Measurements from ENCODE around the gene ECM1.

The ECM1 gene

DNA sequence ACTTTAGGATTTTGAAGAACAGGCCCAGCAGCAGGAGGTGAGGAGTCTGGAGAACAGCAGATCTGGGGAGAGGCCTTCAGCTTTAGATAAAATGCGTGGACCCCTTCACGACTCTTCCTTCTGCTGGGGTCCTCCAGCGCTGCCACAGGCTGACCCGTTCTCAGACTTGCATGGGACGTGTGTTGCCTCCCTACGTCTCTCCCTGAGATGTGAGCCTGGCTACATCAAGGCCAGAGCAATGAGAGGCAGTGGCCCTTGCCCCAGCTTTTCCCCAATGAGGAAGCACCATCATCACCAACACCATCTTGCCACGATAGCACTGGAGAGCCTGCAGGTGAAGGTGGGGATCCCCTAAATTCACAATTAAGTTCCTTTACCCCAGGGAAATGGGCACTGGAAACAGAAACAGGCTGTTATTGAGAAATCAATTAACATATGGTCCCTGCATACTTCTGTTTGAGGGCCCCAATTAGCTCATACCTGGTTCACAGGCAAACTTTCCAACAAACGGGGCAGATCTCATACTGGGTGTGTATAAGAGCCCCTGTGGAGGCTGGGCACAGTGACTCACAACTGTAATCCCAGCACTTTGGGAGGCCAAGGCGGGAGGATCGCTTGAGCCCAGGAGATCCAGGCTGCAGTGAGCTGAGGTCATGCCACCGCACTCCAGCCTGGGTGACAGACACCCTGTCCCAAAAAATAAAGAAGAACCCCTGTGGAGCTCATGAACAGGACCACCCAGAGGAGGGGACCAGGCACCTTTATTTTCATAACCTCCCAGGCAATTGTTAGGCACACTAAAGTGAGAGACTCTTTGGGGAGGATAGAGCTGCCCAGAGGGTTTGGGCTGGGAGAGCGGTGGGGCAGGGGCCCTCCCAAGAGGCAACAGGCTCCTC is 29.2 kb downstream of the ECM1 start:
- DNase-seq (ENCODE audit: low read depth) = no peak
- TF ChIP-seq, protein P1, sequence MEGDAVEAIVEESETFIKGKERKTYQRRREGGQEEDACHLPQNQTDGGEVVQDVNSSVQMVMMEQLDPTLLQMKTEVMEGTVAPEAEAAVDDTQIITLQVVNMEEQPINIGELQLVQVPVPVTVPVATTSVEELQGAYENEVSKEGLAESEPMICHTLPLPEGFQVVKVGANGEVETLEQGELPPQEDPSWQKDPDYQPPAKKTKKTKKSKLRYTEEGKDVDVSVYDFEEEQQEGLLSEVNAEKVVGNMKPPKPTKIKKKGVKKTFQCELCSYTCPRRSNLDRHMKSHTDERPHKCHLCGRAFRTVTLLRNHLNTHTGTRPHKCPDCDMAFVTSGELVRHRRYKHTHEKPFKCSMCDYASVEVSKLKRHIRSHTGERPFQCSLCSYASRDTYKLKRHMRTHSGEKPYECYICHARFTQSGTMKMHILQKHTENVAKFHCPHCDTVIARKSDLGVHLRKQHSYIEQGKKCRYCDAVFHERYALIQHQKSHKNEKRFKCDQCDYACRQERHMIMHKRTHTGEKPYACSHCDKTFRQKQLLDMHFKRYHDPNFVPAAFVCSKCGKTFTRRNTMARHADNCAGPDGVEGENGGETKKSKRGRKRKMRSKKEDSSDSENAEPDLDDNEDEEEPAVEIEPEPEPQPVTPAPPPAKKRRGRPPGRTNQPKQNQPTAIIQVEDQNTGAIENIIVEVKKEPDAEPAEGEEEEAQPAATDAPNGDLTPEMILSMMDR (IDR thresholded peaks at IDR 0.05; ENCODE audit: control insufficient read depth, insufficient read depth, low read depth, low read length, missing control alignments) = no peak

DNA sequence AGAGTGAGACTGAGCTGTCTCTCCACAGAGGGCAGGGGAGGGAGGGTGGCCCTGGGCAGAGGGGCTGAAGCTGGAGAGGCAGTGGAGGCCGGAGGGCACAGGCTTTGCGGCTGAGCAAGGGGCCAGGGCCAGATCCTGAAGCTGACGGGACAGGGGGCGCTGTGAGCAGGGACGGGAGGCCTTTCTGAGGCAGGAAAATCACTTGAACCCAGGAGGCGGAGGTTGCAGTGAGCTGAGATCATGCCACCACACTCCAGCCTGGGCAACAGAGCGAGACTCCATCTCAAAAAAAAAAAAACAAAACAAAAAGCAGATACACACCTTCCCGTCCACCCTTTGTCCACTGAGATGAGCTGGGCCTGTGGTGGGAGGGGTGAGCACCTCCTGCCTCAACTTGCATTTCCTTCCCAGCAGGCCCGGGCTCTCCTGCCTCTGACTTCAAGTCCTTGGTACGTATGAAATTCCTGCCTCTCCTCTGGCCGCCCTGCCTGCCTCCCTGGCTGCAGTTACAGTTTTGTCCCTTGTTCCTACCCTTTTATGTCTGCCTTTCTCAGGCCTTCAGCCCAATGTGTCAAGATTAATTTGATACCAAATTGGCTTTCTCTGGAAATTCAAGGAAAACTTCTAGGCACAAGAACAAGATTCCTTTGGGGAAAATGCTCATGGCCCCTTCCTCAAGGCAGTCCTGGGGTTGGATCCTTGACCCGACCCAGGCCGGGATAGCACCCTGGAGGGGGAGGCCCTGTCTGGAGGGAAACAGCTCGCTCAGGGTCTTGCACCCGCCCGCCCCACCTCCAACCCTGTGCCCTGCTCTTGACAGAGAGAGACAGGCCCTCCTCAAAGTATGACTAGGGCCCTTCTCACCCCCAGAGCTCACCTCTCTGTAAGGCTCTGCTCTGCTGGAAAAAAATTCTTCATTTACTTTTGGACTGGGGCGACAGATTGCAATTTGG is 30.1 kb downstream of the ECM1 start:
- TF ChIP-seq, protein P1 (IDR thresholded peaks at IDR 0.05; ENCODE audit: control insufficient read depth, insufficient read depth, low read depth, low read length, missing control alignments) = peak; percentile 18
- no peak overlapping the region for H3K4me3 ChIP-seq (ENCODE audit: control insufficient read depth, low read depth, low read length)
- DNase-seq (ENCODE audit: low read depth) = no peak

More for the DNA sequence above, 29.2 kb downstream of the ECM1 start:
- no peak overlapping the region for H3K4me3 ChIP-seq (ENCODE audit: control insufficient read depth, low read depth, low read length)

DNA sequence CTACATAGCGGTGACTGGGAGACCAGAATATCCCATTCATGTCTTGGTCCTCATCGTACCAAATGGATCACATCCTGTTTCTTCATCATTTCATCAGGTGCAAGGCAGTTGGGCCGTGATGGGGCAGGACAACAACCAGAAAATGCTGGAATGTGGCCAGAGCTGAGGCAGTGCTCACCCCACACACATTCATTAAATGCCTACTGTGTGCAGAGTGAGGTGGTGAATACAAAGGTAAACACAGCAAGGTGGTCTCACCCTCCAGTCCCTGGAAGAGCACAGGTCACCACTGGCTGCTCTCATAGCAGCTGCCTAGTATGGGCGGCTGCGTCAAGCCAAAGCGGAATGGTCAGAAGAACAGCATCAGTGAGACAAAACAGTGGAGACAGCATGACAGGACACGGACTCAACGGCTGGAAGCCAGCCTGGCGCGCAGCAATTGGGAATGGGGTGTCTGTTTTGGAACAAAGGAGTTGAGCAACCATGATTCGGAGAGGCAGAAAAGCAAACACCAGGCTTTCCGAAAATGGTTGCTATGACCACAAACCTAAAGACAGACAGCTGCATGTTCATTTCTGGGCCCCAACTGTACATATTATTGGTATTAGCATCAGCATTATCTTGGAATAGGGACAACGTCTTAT is 35.7 kb downstream of the ECM1 start:
- H3K4me3 ChIP-seq (ENCODE audit: control insufficient read depth, low read depth, low read length) = no peak overlapping the region
- no peak for DNase-seq (ENCODE audit: low read depth)
- TF ChIP-seq, protein P1 (IDR thresholded peaks at IDR 0.05; ENCODE audit: control insufficient read depth, insufficient read depth, low read depth, low read length, missing control alignments) = no peak

DNA sequence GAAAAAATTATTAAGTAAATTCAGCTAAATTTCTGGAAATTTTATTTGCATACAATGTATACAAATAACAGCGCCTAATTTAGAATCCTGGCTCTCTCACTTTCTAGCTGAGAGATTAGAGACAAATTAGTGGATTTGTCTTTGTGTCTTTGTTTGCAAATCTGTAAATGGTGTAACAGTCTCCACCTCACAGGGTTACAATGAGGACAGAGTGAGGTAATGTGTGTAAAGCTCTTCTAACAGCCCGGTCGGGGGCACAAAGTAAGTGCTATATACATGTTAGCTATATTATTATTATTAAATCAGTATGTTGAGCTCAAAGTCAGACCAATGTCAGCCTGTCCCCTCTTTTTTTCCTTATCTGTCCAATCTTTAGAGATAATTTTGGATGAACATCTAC is 36.3 kb downstream of the ECM1 start:
- no peak overlapping the region for H3K4me3 ChIP-seq (ENCODE audit: control insufficient read depth, low read depth, low read length)
- no peak for DNase-seq (ENCODE audit: low read depth)

DNA sequence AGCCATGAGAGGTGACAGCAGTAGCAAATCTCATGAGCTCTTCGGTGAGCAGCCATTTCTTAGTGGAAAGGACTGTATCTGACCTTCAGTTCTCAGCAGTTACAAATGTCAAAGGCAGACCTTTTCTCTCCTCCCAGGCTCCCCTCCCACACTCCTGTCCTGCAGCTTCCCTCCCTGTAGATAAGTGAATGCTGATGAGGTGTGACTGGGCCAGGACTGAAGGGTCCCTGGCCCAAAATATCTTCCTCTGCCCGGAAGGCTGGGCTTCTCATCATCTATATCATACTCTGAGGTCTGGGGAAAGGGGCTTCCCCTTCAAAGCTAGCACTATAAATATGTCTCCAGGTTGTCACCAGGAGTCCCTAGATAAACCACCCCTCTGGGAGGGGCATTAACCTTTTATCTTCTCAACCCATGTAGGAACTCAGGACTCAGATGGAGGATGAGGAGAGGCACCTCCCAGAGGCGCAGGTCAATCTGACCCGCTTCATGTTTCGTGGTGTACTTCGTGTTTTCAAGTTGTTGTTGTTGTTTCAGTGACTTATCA is 37.6 kb downstream of the ECM1 start:
- TF ChIP-seq, protein P1 (IDR thresholded peaks at IDR 0.05; ENCODE audit: control insufficient read depth, insufficient read depth, low read depth, low read length, missing control alignments) = no peak
- no peak overlapping the region for H3K4me3 ChIP-seq (ENCODE audit: control insufficient read depth, low read depth, low read length)

More for the DNA sequence above, 36.3 kb downstream of the ECM1 start:
- TF ChIP-seq, protein P1 (IDR thresholded peaks at IDR 0.05; ENCODE audit: control insufficient read depth, insufficient read depth, low read depth, low read length, missing control alignments) = no peak

More for the DNA sequence above, 37.6 kb downstream of the ECM1 start:
- DNase-seq (ENCODE audit: low read depth) = no peak
